Right atrium auricular region (tissue), 2 donors: ENCODE measurements around the gene SLC4A9. TPM values are rescaled to one million over a fixed set of nuclear protein-coding genes. Genes with fewer than 3 reads are reported as not detected.

Experiments
- DNase-seq: peaks from one replicate; pipeline ENCODE4 v3.0.0-alpha.2; 2019; ENCODE audit warnings: low spot score
- H3K27ac ChIP-seq, 2 donors: fragments of 200-600 bp; sonication (generic); 1 replicate in 1 of 2; 2 replicates in 1 of 2; pipeline ENCODE4 v1.5.1; 2016 to 2019
- H3K27me3 ChIP-seq, 2 donors: fragments of 200-600 bp; sonication (generic); one replicate each; pipeline versions ENCODE4 v1.5.1 to v1.6.0; 2017 to 2019
- H3K36me3 ChIP-seq: fragments of 200-600 bp; sonication (generic); one replicate; pipeline ENCODE4 v1.5.1; 2016
- H3K4me1 ChIP-seq, 2 donors: fragments of 200-600 bp; sonication (generic); one replicate each; pipeline versions ENCODE4 v1.5.1 to v1.6.0; 2017 to 2019
- H3K4me3 ChIP-seq, 2 donors: fragments of 200-600 bp; sonication (generic); 1 replicate in 1 of 2; 2 replicates in 1 of 2; pipeline ENCODE4 v1.5.1; 2017 to 2019; ENCODE audit warnings: mild to moderate bottlenecking in 1 of 2, moderate library complexity in 1 of 2
- H3K9me3 ChIP-seq, 2 donors: fragments of 200-600 bp; sonication (generic); one replicate each; pipeline ENCODE4 v1.5.1; 2019
- total RNA-seq, 2 donors: library from RNA; depleted of rRNA; stranded (reverse); fragments of >200 nt; gene quantifications; one replicate each; pipeline ENCODE4 v1.1.0, GENCODE V29; 2016
- TF ChIP-seq, protein P1 (sequence below), 2 donors: fragments of 200-600 bp; sonication (generic); IDR thresholded peaks; one replicate each; pipeline ENCODE4 v1.5.1; 2019; ENCODE audit warnings: antibody characterized with exemption in 2 of 2

SLC4A9 gene
- total RNA-seq, 2 donors from 2014 or later: not detected

DNA sequence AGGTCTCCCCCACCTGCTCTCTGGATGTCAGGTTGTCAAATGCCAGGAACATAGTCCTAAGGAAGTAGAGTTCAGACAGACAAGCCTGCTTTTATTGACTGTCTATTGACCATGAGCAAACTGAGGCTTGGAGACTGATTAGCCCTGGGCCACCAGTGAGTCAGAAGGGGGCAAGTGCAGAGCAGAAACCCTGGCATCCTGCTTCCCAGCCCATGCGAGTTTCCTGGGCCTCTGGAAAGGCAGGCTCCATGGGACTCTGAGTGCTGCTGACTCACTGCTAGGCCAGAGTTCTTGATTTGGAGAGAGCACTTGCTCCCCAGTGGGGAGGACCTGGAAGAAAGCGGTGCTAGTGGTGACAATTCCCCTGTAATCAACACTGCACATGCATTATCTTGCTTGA, 10.8 kb upstream of the SLC4A9 start:
- Histone ChIP-seq H3K4me1 (peaks cover 0 to 32% of the 10 kb centered on the region in 2 donors), H3K27me3 (no peaks in the 10 kb centered on the region), H3K4me3 (no peak overlapping the region), H3K36me3 (no peaks in the 10 kb centered on the region), H3K27ac (no peak overlapping the region), H3K9me3 (no peaks in the 10 kb centered on the region)
- TF ChIP-seq, protein P1, sequence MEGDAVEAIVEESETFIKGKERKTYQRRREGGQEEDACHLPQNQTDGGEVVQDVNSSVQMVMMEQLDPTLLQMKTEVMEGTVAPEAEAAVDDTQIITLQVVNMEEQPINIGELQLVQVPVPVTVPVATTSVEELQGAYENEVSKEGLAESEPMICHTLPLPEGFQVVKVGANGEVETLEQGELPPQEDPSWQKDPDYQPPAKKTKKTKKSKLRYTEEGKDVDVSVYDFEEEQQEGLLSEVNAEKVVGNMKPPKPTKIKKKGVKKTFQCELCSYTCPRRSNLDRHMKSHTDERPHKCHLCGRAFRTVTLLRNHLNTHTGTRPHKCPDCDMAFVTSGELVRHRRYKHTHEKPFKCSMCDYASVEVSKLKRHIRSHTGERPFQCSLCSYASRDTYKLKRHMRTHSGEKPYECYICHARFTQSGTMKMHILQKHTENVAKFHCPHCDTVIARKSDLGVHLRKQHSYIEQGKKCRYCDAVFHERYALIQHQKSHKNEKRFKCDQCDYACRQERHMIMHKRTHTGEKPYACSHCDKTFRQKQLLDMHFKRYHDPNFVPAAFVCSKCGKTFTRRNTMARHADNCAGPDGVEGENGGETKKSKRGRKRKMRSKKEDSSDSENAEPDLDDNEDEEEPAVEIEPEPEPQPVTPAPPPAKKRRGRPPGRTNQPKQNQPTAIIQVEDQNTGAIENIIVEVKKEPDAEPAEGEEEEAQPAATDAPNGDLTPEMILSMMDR (IDR thresholded peaks at IDR 0.05): no peak
- no peak for DNase-seq

DNA sequence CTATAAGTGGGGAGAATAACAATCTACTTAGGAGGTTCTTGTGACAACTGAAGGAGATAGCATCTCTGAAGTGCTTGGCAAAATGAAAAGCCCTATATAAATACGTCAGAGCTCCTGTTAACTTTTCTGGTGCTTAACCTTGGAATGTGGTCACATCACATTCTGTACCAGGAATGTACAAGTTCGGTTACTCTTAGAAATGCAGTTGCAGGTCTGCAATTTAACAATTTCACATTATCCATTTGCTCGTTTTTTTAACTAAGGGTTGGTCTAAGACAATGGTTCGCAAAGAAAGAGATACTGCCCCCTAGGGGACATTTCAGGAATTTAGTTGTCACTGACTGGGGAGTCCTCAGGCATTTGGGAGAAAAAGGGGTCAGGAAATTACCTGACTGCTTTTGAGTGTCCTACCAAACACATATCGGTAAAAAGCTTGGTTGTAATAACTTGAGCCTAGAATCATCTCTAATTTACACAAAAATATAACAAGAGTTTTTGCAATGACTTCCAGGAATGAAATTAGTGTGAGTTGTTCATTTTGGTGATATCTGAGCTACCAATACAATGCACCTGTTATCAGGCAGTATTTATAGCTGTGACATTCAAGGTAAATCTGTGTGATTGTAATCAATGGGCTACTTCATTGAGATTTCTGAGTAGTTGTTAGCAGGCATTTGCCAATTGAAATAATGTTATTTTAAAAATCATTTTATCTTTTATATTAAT, 8.2 kb upstream of the SLC4A9 start:
- no peak for DNase-seq
- Histone ChIP-seq H3K4me1 (peaks cover 0 to 17% of the 10 kb centered on the region in 2 donors), H3K9me3 (no peaks in the 10 kb centered on the region), H3K27me3 (no peaks in the 10 kb centered on the region), H3K36me3 (no peaks in the 10 kb centered on the region), H3K4me3 (no peak overlapping the region), H3K27ac (no peak overlapping the region)
- TF ChIP-seq, protein P1 (IDR thresholded peaks at IDR 0.05): peak; percentile 93 to 95

DNA sequence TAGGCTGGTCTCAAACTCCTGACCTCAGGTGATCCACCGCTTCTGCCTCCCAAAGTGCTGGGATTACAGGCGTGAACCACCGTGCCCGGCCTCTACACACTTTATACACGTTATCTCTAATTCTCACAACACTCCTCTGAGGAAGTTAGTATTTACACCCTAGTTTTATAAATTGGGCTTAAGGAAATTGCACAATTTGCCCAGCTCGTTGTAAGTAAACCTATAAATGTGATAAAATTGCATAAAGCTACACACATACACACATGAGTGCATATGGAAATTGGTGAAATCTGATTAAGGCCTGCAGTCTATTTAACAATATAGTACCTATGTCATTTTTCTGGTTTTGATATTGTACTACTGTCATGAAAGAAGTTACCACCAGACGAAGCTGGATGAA, 4.4 kb upstream of the SLC4A9 start:
- Histone ChIP-seq H3K27me3 (no peaks in the 10 kb centered on the region), H3K4me1 (peaks cover 0 to 7% of the 10 kb centered on the region in 2 donors), H3K9me3 (no peaks in the 10 kb centered on the region), H3K27ac (no peak overlapping the region), H3K4me3 (no peak overlapping the region), H3K36me3 (no peaks in the 10 kb centered on the region)
- no peak for DNase-seq
- TF ChIP-seq, protein P1 (IDR thresholded peaks at IDR 0.05): no peak

DNA sequence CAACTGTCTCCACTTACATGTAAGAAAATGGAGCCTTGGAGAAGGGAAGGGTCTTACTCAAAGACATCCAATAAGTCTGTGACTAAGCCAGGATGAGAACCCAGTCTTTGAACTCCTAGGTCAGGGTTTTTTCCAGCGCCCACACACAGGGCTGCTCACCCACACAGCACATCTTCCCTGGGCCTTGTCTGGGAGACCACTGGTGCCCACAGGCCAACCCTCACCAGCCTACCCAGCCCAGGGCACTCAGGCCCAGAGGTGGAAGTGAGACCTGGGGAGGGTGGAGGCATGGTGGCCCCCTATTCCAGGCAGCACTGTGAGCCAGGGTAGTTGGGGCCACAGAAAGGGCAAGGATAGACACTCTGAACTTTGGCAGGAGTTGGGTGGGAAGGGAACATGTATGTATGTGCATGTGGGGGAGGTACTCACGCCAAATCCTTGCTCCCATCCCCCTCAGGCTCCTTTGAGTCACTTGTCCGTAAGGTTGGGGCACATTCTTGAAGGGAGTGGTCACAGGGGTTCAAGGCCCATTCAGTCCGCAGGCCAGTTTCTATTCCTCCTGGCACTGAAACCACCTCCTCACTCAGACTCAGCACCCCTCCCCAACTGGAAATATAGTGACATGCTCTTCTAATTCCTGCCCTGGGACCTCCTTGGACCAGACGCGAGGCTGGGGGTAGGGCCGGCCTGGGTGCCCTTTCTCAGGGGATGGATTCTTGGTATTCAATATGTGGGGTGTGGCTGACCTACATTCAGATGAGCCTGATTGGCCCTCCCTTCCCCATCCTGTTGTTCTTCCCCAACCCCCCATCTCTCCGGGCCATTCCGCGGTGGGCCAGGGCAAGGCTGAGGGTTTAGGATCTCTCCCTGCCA, 2.9 kb upstream of the SLC4A9 start:
- Histone ChIP-seq H3K27ac (no peak overlapping the region), H3K27me3 (no peaks in the 10 kb centered on the region), H3K4me3 (no peak overlapping the region), H3K9me3 (no peaks in the 10 kb centered on the region), H3K4me1 (peaks cover 0 to 7% of the 10 kb centered on the region in 2 donors), H3K36me3 (no peaks in the 10 kb centered on the region)
- no peak for DNase-seq
- TF ChIP-seq, protein P1 (IDR thresholded peaks at IDR 0.05): no peak

DNA sequence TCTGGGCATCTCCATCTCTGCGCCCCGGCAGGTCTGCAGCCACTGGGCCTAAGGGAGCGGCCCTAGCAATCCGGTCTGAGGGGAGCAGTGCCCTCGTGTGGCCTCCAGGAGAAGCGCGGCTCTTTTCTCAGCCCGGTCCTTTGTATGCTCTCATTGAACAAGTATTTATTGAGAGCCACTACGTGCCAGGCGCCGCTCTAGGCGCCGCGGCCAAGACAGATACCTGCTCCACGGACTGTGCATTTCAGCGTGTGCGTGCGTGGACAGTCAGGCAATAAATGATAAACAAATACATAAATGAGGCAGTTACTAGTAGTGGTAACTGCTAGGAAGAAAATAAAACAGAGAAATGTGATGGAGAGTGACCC, 2.3 kb upstream of the SLC4A9 start:
- peak overlapping the region in 1 of 2 donors; percentile 26 for H3K27ac ChIP-seq
- TF ChIP-seq, protein P1 (IDR thresholded peaks at IDR 0.05): peak; percentile 90 to 94
- peak; percentile 93 for DNase-seq
- H3K36me3 ChIP-seq: no peaks in the 10 kb centered on the region
- no peaks in the 10 kb centered on the region for H3K9me3 ChIP-seq
- H3K27me3 ChIP-seq: no peaks in the 10 kb centered on the region
- H3K4me3 ChIP-seq: no peak overlapping the region
- peaks cover 0 to 7% of the 10 kb centered on the region in 2 donors for H3K4me1 ChIP-seq
